ENCODE results near the gene MYT1.

DNA sequence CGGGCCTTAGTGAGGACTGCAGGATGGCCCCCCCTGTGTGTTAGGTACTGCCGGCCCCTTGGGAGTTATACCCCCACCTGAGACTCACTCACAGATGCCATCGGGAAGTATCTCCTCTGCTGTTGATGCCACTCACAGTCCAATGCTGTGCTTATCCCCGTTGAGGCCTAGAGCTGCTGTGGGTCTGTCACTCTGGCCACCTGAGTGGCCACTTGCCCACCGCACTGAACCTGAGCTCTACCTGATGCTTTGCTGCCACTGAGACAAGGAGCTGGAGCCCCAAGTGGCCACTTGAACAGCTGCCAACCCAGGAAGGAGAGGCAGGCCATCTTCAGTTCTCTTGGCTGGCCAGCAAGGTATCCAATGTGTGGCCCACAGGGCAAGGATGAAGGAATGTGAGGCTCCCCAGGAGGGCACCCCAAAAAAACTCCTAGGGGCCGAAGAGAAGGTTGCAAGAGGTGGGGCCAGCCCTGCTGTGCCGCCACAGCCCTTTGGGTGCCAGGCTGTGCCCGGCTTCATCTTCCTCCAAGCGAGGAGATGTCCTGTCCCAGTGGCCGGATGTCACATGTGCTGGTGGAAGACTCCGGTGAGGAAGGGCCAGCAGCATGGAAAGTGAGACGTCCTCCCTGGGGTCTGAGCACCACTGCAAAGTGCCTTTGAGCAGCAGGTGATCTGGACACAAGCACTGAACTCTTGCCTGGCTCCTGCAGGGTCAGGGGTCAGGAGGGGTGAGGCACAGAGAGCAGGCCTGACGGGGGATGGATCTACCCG is 61.8 kb downstream of the MYT1 start:
- TF ChIP-seq CTCF (IDR thresholded peaks at IDR 0.05), result no peak
- no peak for TF ChIP-seq POLR2A (IDR thresholded peaks at IDR 0.05)
